Renal cortex interstitium (tissue), 11 donors: ENCODE measurements around the gene LMOD1. TPM values are rescaled to one million over a fixed set of nuclear protein-coding genes. Genes with fewer than 3 reads are reported as not detected.
A peak's percentile ranks its signal among the peaks of the same experiment; 100 is the strongest.
"Not testable (repeated sequence)": the region's sequence is repeated elsewhere in the genome, so short reads cannot be mapped to it uniquely, and the experiment has no call there.

Experiments used
- DNase-seq, 11 donors: peaks; one replicate each; pipeline ENCODE4 v3.0.0-alpha.2; 2013; ENCODE audit warnings: low read depth in 9 of 11, low spot score in 4 of 11; ENCODE audit errors: extremely low read depth in 1 of 11
- polyA plus RNA-seq, 3 donors: library from polyadenylated mRNA; unstranded; fragments of 120-200 nt; gene quantifications; one replicate each; pipeline ENCODE4 v1.2.1, GENCODE V29; 2013; ENCODE audit not compliant: insufficient read length in 3 of 3

The LMOD1 gene
- polyA plus RNA-seq, 3 donors = 3.4 to 5.2 (median 4.3) TPM

- no peak for DNase-seq
These were observed 20.2 kb downstream of the LMOD1 start for GRCh38 chr1:201925981-201926645.

GRCh38 chr1:201925301-201925567 lies 21.1 kb downstream of the LMOD1 start:
- DNase-seq = no peak

- no peak for DNase-seq
These were observed 24.3 kb downstream of the LMOD1 start for GRCh38 chr1:201921952-201922558.

- no peak for DNase-seq
These were observed 28.0 kb downstream of the LMOD1 start for GRCh38 chr1:201918343-201918742.

- no peak for DNase-seq
These were observed 28.9 kb downstream of the LMOD1 start for GRCh38 chr1:201917362-201918033.

GRCh38 chr1:201916649-201917249 lies 29.6 kb downstream of the LMOD1 start:
- peak in 10 of 11 donors; percentile 55 to 80 (median 74) for DNase-seq

GRCh38 chr1:201914456-201915235 lies 31.7 kb downstream of the LMOD1 start:
- no peak for DNase-seq

GRCh38 chr1:201912832-201913231 lies 33.5 kb downstream of the LMOD1 start:
- peak in 5 of 11 donors; percentile 35 to 63 (median 48) for DNase-seq

- no peak for DNase-seq
These were observed 34.3 kb downstream of the LMOD1 start for GRCh38 chr1:201911826-201912571.

GRCh38 chr1:201907621-201908020 lies 38.7 kb downstream of the LMOD1 start:
- DNase-seq = no peak

- DNase-seq = no peak
These were observed 40.0 kb downstream of the LMOD1 start for GRCh38 chr1:201906336-201906735.

- no peak for DNase-seq
These were observed 41.0 kb downstream of the LMOD1 start for GRCh38 chr1:201905234-201905890.

GRCh38 chr1:201904579-201904978 lies 41.8 kb downstream of the LMOD1 start:
- DNase-seq = peak in 7 of 11 donors; percentile 30 to 65 (median 43)

- no peak for DNase-seq
These were observed 43.2 kb downstream of the LMOD1 start for GRCh38 chr1:201903135-201903534.

- DNase-seq = no peak
These were observed 44.1 kb downstream of the LMOD1 start for GRCh38 chr1:201902198-201902597.

- DNase-seq = not testable (repeated sequence)
These were observed 45.3 kb downstream of the LMOD1 start for GRCh38 chr1:201901036-201901435.

GRCh38 chr1:201900476-201900875 lies 45.9 kb downstream of the LMOD1 start:
- no peak for DNase-seq

- DNase-seq = no peak
These were observed 46.5 kb downstream of the LMOD1 start for GRCh38 chr1:201899683-201900429.
